ENCODE results near the gene UNC119B. TPM values are rescaled to one million over a fixed set of nuclear protein-coding genes. Genes with fewer than 3 reads are reported as not detected.
A peak's percentile ranks its signal among the peaks of the same experiment; 100 is the strongest.

The UNC119B gene
- total RNA-seq, 1 donor from 2014 or later, result 16.2 TPM

- Mint-ChIP-seq H3K36me3 (ENCODE audit: unreplicated experiment) (no peaks in the 10 kb centered on the region), H3K9me3 (ENCODE audit: unreplicated experiment) (peaks cover 4% of the 10 kb centered on the region), H3K27me3 (ENCODE audit: unreplicated experiment) (no peaks in the 10 kb centered on the region), H3K27ac (ENCODE audit: unreplicated experiment) (no peak overlapping the region), H3K4me3 (ENCODE audit: unreplicated experiment) (peak overlapping the region; percentile 87), H3K4me1 (ENCODE audit: low read depth, unreplicated experiment) (peaks cover 15% of the 10 kb centered on the region)
- TF ChIP-seq, protein P1, sequence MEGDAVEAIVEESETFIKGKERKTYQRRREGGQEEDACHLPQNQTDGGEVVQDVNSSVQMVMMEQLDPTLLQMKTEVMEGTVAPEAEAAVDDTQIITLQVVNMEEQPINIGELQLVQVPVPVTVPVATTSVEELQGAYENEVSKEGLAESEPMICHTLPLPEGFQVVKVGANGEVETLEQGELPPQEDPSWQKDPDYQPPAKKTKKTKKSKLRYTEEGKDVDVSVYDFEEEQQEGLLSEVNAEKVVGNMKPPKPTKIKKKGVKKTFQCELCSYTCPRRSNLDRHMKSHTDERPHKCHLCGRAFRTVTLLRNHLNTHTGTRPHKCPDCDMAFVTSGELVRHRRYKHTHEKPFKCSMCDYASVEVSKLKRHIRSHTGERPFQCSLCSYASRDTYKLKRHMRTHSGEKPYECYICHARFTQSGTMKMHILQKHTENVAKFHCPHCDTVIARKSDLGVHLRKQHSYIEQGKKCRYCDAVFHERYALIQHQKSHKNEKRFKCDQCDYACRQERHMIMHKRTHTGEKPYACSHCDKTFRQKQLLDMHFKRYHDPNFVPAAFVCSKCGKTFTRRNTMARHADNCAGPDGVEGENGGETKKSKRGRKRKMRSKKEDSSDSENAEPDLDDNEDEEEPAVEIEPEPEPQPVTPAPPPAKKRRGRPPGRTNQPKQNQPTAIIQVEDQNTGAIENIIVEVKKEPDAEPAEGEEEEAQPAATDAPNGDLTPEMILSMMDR (IDR thresholded peaks at IDR 0.05; ENCODE audit: partially characterized antibody, unreplicated experiment), result no peak
- DNase-seq, result no peak
Measured at GRCh38 chr12:120685522-120685921, 24.7 kb upstream of the UNC119B start.

DNA sequence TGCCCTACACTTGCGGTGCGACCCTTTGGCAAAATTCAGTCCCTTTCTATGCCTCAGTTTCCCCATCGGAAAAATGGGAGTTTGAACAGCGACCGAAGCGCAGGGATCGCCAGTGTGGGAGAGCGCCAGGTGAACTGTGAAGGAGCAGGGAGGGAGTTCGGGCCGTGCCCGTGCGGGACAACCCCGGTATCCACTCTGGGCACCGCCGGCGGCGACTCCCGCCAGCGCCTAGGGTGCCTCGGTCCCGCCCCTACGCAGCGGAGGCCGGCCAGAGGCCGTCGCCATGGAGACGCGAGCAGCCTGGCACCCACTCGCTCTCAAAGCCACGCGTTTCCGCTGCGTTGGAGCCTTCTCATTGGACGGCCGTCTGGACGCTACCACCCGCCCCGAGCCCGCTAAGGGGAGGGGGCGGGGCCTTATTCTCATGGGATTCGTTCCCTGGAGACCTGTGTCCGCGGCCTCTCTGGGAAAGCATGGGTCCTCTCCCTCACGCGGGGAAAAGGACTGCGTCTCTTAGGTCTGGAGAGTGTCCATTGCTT lies 24.0 kb upstream of the UNC119B start:
- peak; percentile 93 for DNase-seq
- TF ChIP-seq, protein P1 (IDR thresholded peaks at IDR 0.05; ENCODE audit: partially characterized antibody, unreplicated experiment), result no peak
- no peaks in the 10 kb centered on the region for H3K36me3 Mint-ChIP-seq (ENCODE audit: unreplicated experiment)
- peak overlapping the region; percentile 62 for H3K27ac Mint-ChIP-seq (ENCODE audit: unreplicated experiment)
- H3K9me3 Mint-ChIP-seq (ENCODE audit: unreplicated experiment), result peaks cover 4% of the 10 kb centered on the region
- H3K4me3 Mint-ChIP-seq (ENCODE audit: unreplicated experiment), result peak overlapping the region; percentile 87
- H3K27me3 Mint-ChIP-seq (ENCODE audit: unreplicated experiment), result no peaks in the 10 kb centered on the region
- peaks cover 19% of the 10 kb centered on the region for H3K4me1 Mint-ChIP-seq (ENCODE audit: low read depth, unreplicated experiment)

GRCh38 chr12:120686690-120687577 lies 23.3 kb upstream of the UNC119B start, which contains the start of gene MLEC:
MLEC (plus strand) TSS chr12:120687149; CDS start chr12:120687297, 148 bp downstream.
- DNase-seq, result peak; percentile 99
- Mint-ChIP-seq H3K27ac (ENCODE audit: unreplicated experiment) (peak within 1 kb of the TSS; percentile 70), H3K27me3 (ENCODE audit: unreplicated experiment) (no peaks in the 10 kb centered on the region), H3K9me3 (ENCODE audit: unreplicated experiment) (peaks cover 4% of the 10 kb centered on the region), H3K4me3 (ENCODE audit: unreplicated experiment) (peak within 1 kb of the TSS; percentile 93), H3K4me1 (ENCODE audit: low read depth, unreplicated experiment) (peaks cover 23% of the 10 kb centered on the region), H3K36me3 (ENCODE audit: unreplicated experiment) (no peaks in the 10 kb centered on the region)
- TF ChIP-seq, protein P1 (IDR thresholded peaks at IDR 0.05; ENCODE audit: partially characterized antibody, unreplicated experiment), result no peak

DNA sequence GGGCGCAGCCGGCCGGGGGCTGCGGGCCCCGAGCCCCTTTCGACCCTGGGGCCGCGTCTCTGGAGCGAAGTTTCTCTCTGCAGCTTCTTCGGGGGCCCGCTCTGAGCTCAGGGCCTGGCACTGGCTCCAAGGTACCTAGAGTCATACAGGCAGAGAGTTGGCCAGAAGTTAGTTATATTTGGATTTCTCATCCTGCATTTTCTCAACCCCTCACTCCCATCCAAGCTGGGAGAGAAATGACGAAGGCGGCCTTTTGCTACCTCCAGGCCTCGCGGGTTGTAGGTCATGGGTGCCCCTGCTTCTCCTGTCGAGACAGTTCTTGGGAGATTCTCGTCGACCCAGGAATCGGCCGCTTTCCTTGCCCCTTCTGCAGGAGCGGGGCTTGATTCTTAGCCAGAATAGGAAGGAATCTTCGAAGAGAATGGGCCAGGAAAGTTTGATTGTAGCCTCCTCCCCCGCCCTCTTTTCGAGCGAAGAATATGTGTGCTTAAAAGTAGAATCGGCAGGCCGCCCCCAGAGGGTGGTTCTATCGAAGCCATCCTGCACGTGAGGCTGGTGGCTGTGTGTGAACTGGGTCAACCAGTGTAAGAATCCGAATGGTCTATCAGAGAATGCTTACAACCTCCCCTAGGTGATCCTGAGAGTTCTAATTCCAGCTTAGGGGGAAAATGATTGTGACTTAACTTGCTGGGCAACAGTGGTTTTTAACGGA lies 22.5 kb upstream of the UNC119B start:
- no peaks in the 10 kb centered on the region for H3K36me3 Mint-ChIP-seq (ENCODE audit: unreplicated experiment)
- peak overlapping the region; percentile 93 for H3K4me3 Mint-ChIP-seq (ENCODE audit: unreplicated experiment)
- peaks cover 4% of the 10 kb centered on the region for H3K9me3 Mint-ChIP-seq (ENCODE audit: unreplicated experiment)
- H3K27me3 Mint-ChIP-seq (ENCODE audit: unreplicated experiment), result no peaks in the 10 kb centered on the region
- H3K27ac Mint-ChIP-seq (ENCODE audit: unreplicated experiment), result peak overlapping the region; percentile 17
- TF ChIP-seq, protein P1 (IDR thresholded peaks at IDR 0.05; ENCODE audit: partially characterized antibody, unreplicated experiment), result no peak
- peaks cover 31% of the 10 kb centered on the region for H3K4me1 Mint-ChIP-seq (ENCODE audit: low read depth, unreplicated experiment)
- no peak for DNase-seq
